Measurements from ENCODE around the gene CDHR1. TPM values are rescaled to one million over a fixed set of nuclear protein-coding genes. Genes with fewer than 3 reads are reported as not detected.

The CDHR1 gene
- total and polyA plus RNA-seq, 7 donors: 0.03 to 0.37 TPM; not detected in 5

DNA sequence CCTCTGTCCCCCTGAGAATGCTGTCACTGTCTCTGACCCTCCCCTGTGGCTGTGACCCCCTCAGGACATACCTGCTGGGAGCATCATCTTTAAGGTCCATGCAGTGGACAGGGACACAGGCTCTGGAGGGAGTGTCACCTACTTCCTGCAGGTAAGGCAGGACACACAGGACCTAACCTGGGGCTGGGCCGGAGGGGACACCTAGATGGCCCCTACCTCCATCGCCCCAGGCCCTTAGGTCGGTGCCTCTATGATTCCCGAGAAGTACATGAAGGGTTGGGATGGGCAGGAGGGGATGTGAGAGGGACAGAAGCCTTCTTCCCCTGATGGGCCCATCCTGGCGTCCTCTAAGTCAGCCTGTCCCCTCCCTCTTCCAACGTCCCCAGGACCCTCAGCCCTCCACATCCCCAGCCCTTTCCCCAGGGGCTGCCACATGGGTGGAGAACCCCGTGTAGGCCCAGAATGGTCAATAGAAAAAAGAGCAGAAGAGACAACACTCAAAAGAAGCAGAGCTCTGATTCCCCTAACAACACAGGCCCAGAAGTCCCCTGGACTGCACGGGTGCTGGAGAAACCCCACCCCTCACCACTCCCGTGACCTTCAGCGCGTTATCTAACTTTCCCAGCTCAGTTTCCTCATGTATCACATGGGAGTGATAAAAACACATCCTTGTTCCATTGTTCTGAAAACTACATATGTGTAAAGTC is 6.4 kb downstream of the CDHR1 start:
- Histone ChIP-seq H3K27me3 (ENCODE audit: insufficient read depth in 3 of 3, low read length in 2 of 3) (peaks cover 0 to 16% (median 6%) of the 10 kb centered on the region in 3 donors), H3K4me3 (no peak overlapping the region), H3K4me1 (no peaks in the 10 kb centered on the region), H3K27ac (no peak overlapping the region), H3K36me3 (ENCODE audit: insufficient read depth in 1 of 2, low read depth in 1 of 2) (no peaks in the 10 kb centered on the region), H3K9me3 (no peaks in the 10 kb centered on the region)
- DNase-seq (no peak), ATAC-seq (no peak)
- 67 to 76% (median 75%) methylated on average over 10 to 11 of the region's 11 CpGs for WGBS, 3 donors
- TF ChIP-seq, protein P1, sequence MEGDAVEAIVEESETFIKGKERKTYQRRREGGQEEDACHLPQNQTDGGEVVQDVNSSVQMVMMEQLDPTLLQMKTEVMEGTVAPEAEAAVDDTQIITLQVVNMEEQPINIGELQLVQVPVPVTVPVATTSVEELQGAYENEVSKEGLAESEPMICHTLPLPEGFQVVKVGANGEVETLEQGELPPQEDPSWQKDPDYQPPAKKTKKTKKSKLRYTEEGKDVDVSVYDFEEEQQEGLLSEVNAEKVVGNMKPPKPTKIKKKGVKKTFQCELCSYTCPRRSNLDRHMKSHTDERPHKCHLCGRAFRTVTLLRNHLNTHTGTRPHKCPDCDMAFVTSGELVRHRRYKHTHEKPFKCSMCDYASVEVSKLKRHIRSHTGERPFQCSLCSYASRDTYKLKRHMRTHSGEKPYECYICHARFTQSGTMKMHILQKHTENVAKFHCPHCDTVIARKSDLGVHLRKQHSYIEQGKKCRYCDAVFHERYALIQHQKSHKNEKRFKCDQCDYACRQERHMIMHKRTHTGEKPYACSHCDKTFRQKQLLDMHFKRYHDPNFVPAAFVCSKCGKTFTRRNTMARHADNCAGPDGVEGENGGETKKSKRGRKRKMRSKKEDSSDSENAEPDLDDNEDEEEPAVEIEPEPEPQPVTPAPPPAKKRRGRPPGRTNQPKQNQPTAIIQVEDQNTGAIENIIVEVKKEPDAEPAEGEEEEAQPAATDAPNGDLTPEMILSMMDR (IDR thresholded peaks at IDR 0.05): no peak
- intact Hi-C loops (cut with DNase I): no loop called here

DNA sequence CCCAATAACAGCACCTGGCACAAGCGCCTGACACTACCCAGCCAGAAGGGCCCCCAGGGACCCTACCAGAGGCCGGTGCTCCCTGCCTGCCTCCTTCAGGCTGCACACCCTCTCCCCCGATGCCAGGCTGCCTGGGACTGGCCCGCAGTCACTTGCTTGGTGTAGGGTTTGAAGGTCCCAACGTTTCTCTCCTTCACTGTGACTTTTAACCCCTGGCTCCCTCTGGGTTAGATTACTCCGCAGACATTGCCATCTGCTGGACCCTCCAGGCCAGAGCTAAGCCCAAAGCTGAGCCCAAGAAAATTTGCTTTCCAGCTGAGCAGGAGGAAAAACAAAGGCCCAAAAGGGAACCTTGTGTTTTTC is 6.9 kb downstream of the CDHR1 start:
- H3K4me3 ChIP-seq: no peak overlapping the region
- no peaks in the 10 kb centered on the region for H3K36me3 ChIP-seq (ENCODE audit: insufficient read depth in 1 of 2, low read depth in 1 of 2)
- TF ChIP-seq, protein P1 (IDR thresholded peaks at IDR 0.05): no peak
- intact Hi-C loops (cut with DNase I): no loop called here
- H3K9me3 ChIP-seq: no peaks in the 10 kb centered on the region
- H3K4me1 ChIP-seq: no peaks in the 10 kb centered on the region
- H3K27ac ChIP-seq: no peak overlapping the region
- ATAC-seq (no peak), DNase-seq (no peak)
- peaks cover 0 to 11% (median 3%) of the 10 kb centered on the region in 3 donors for H3K27me3 ChIP-seq (ENCODE audit: insufficient read depth in 3 of 3, low read length in 2 of 3)
- whole genome bisulfite sequencing, 3 donors: 53 to 60% (median 56%) methylated on average over 6 of the region's 6 CpGs

DNA sequence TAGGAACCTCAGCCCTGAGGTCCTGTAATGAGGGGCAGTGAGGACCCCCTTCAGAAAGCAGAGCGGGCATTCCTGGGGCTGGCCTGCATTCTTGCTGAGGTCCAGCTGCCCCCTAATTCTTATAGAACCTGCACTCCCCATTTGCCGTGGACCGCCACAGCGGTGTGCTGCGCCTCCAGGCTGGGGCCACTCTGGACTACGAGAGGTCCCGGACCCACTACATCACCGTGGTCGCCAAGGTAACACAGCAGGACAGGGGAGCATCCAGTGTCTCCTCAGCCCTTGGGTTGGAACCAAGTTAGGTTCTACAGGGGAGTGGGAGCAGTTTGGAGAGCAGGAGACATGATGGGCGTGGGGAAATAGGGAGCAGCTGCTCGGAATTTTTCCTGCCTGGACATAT is 7.3 kb downstream of the CDHR1 start:
- no peak overlapping the region for H3K27ac ChIP-seq
- no peaks in the 10 kb centered on the region for H3K4me1 ChIP-seq
- H3K27me3 ChIP-seq (ENCODE audit: insufficient read depth in 3 of 3, low read length in 2 of 3): peaks cover 0 to 10% (median 3%) of the 10 kb centered on the region in 3 donors
- H3K9me3 ChIP-seq: no peaks in the 10 kb centered on the region
- TF ChIP-seq, protein P1 (IDR thresholded peaks at IDR 0.05): no peak
- no peak for DNase-seq
- intact Hi-C loops (cut with DNase I): no loop called here
- no peak for ATAC-seq
- no peak overlapping the region for H3K4me3 ChIP-seq
- WGBS, 3 donors: 86 to 92% (median 90%) methylated on average over 11 of the region's 11 CpGs
- no peaks in the 10 kb centered on the region for H3K36me3 ChIP-seq (ENCODE audit: insufficient read depth in 1 of 2, low read depth in 1 of 2)

DNA sequence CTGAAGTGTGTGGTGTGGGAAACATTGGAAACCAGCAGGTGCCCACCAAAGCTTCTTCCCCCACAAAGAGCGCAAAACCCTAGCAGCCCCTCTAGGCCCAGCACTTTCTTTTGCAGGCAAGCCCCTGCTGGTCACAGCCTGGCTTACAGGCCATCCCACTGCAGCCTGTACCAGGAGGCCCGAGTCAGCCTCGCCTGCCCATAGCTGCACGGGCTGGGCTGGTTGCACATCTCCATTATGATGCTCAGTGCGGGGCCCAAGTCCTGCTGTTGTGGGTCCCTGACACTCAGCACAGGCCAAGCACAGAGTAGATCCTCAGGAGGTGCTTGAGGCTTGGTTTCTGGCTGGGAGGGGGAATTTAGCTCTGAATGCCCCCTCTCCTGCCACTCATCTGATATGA is 8.0 kb downstream of the CDHR1 start:
- H3K4me3 ChIP-seq: no peak overlapping the region
- intact Hi-C loops (cut with DNase I): no loop called here
- ATAC-seq (no peak), DNase-seq (no peak)
- H3K36me3 ChIP-seq (ENCODE audit: insufficient read depth in 1 of 2, low read depth in 1 of 2): no peaks in the 10 kb centered on the region
- H3K4me1 ChIP-seq: no peaks in the 10 kb centered on the region
- TF ChIP-seq, protein P1 (IDR thresholded peaks at IDR 0.05): no peak
- H3K27ac ChIP-seq: no peak overlapping the region
- H3K27me3 ChIP-seq (ENCODE audit: insufficient read depth in 3 of 3, low read length in 2 of 3): peaks cover 0 to 4% (median 3%) of the 10 kb centered on the region in 3 donors
- WGBS, 3 donors: 80 to 84% (median 81%) methylated on average over 5 of the region's 5 CpGs
- H3K9me3 ChIP-seq: no peaks in the 10 kb centered on the region

DNA sequence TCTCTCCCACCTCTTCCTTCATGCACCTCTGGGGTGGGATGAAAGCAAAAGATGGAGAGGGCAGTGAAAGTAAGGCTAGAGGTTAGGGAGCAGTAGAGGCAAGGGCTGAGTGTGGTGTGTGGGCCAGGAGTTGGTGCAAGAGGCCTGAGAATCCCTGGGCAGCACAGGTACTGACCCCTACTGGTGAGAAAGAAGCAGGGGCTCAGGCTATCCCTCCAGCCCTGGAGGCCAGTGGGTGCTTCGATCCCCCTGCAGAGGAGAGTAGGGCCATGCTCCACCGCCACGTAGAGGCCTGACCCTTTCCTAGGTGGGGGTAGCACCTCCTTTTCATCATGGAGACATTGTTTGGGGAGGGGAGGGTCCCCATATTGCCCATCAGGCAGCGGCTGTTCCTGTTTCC is 9.8 kb downstream of the CDHR1 start:
- TF ChIP-seq, protein P1 (IDR thresholded peaks at IDR 0.05): no peak
- Histone ChIP-seq H3K27ac (no peak overlapping the region), H3K27me3 (ENCODE audit: insufficient read depth in 3 of 3, low read length in 2 of 3) (peaks cover 0 to 2% (median 0%) of the 10 kb centered on the region in 3 donors), H3K4me3 (no peak overlapping the region), H3K4me1 (no peaks in the 10 kb centered on the region), H3K36me3 (ENCODE audit: insufficient read depth in 1 of 2, low read depth in 1 of 2) (no peaks in the 10 kb centered on the region), H3K9me3 (no peaks in the 10 kb centered on the region)
- no peak for DNase-seq
- WGBS, 3 donors: 87 to 91% (median 90%) methylated on average over 4 of the region's 4 CpGs
- ATAC-seq: no peak
- intact Hi-C loops (cut with DNase I): no loop called here
